ENCODE data around the gene MTUS2.
"Not testable (repeated sequence)": the region's sequence is repeated elsewhere in the genome, so short reads cannot be mapped to it uniquely, and the experiment has no call there.

Gene MTUS2

DNA sequence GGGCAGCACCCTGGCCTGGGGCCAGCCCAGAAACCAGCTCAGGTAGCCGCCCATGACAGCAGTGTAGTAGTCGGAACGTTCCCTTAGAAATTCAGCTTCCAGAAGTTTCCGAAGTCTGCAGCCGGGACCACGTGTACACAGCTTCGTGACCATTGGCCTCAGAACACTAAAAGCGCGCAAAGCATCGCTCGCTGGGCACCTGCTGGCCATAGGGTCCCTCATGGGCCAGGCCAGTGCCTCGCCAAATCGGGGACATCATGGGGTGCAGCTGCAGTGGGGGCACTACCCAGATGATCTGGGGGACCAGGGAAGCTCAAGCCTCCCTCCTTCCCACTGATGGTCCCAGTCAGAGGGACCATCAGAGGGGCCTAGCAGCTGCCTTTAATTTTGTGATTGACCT, 384.5 kb downstream of the MTUS2 start:
- no peak for TF ChIP-seq ZFX (IDR thresholded peaks at IDR 0.05; ENCODE audit: borderline replicate concordance)
- TF ChIP-seq, protein P1, sequence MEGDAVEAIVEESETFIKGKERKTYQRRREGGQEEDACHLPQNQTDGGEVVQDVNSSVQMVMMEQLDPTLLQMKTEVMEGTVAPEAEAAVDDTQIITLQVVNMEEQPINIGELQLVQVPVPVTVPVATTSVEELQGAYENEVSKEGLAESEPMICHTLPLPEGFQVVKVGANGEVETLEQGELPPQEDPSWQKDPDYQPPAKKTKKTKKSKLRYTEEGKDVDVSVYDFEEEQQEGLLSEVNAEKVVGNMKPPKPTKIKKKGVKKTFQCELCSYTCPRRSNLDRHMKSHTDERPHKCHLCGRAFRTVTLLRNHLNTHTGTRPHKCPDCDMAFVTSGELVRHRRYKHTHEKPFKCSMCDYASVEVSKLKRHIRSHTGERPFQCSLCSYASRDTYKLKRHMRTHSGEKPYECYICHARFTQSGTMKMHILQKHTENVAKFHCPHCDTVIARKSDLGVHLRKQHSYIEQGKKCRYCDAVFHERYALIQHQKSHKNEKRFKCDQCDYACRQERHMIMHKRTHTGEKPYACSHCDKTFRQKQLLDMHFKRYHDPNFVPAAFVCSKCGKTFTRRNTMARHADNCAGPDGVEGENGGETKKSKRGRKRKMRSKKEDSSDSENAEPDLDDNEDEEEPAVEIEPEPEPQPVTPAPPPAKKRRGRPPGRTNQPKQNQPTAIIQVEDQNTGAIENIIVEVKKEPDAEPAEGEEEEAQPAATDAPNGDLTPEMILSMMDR (IDR thresholded peaks at IDR 0.05): no peak
- no peak overlapping the region for H3K27ac ChIP-seq

DNA sequence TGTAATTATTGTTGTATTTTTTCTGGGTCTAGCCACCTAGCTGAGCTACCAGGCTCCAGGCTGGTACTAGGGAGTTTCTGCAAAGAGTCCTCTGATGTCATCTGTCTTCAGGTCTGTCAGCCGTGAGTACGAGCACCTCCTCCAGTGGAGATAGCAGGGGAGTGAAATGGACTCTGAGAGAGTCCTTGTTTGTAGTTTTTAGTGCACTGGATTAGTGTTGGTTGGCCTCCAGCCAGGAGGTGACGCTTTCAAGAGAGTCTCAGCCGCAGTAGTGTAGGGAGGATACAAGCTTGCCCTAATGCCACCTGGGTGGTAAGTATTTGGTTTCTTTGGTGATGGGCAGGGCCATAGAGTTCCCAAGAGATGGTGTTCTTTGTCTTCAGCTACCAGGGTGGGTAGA, 390.5 kb downstream of the MTUS2 start:
- TF ChIP-seq ZFX (IDR thresholded peaks at IDR 0.05; ENCODE audit: borderline replicate concordance): no peak
- TF ChIP-seq, protein P1 (IDR thresholded peaks at IDR 0.05): no peak
- H3K27ac ChIP-seq: no peak overlapping the region

DNA sequence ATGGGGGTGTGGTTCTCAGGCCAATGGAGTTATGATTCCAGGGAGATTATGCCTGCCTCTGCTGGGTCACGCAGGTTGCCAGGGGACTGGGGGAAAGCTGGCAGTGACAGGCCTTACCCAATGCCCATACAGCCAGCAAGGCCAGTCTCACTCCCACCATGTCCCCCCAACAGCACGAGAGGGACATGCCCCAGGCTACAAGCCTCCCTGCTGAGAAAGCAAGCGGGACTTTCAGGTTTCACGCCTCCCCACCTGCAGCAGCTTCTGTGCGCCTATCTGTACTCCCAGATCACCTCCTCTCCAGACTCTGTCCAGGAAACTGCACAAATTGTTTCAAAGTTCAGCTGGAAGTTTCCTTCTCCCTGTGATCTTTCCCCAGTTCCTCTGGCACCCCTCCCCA, 391.0 kb downstream of the MTUS2 start:
- not testable (repeated sequence) for H3K27ac ChIP-seq

DNA sequence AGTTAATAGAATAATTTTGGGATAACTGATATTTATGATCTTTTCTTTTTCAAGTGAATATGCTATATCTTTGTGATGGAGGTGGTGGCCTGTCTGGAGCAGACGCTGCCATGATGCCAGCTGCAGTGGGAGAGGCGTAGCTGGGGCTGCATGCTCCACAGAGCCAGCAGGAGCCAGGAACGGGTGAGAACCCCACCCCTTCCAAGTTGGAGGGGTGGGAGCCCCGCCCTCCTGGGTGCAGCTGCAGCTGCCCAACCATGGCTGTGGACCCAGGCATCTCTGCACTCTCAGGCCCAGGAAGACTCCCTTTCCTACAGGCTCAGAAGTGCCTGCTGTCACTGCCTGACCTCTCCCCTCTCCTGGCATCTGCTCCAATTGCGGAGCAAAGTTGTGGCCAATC, 402.3 kb downstream of the MTUS2 start:
- no peak for TF ChIP-seq ZFX (IDR thresholded peaks at IDR 0.05; ENCODE audit: borderline replicate concordance)
- TF ChIP-seq, protein P1 (IDR thresholded peaks at IDR 0.05): no peak
- H3K27ac ChIP-seq: no peak overlapping the region

GRCh38 chr13:29224206-29224605, 404.1 kb downstream of the MTUS2 start:
- TF ChIP-seq, protein P1 (IDR thresholded peaks at IDR 0.05): no peak
- no peak for TF ChIP-seq ZFX (IDR thresholded peaks at IDR 0.05; ENCODE audit: borderline replicate concordance)
- no peak overlapping the region for H3K27ac ChIP-seq

DNA sequence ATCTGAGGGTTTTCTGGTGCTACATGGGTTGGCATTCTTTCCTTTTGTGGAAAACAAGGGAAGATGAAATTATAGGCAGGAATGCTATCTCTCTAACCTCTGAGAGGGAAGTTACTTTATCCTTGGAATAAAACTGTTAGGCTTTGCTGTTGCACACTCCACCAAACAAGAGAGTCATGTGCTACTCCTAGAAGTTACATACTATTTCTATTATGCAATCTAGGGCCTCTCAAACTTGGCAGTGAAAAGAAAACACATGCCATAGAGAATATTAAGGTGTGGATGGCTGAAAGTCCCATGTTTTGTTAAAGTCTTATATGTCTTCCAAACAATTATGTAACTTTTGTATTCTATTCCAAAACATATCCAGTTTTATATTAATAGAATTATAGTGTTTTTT, 407.4 kb downstream of the MTUS2 start:
- no peak for TF ChIP-seq ZFX (IDR thresholded peaks at IDR 0.05; ENCODE audit: borderline replicate concordance)
- TF ChIP-seq, protein P1 (IDR thresholded peaks at IDR 0.05): no peak
- H3K27ac ChIP-seq: no peak overlapping the region

GRCh38 chr13:29230299-29230845, 410.2 kb downstream of the MTUS2 start:
- H3K27ac ChIP-seq: no peak overlapping the region
- TF ChIP-seq, protein P1 (IDR thresholded peaks at IDR 0.05): no peak
- no peak for TF ChIP-seq ZFX (IDR thresholded peaks at IDR 0.05; ENCODE audit: borderline replicate concordance)

Measured in 22Rv1 (cell line).